ENCODE data around the gene TVP23C. TPM values are rescaled to one million over a fixed set of nuclear protein-coding genes. Genes with fewer than 3 reads are reported as not detected.
A peak's percentile ranks its signal among the peaks of the same experiment; 100 is the strongest.

The TVP23C gene
- total RNA-seq, 4 donors from 2014 or later = 37.9 to 99.0 (median 67.4) TPM

- 87 to 93% methylated on average over 3 to 7 of the region's 7 CpGs for WGBS, 2 donors
- TF ChIP-seq CTCF (IDR thresholded peaks at IDR 0.05) (no peak), POLR2A (IDR thresholded peaks at IDR 0.05) (no peak)
- Histone ChIP-seq H3K36me3 (no peaks in the 10 kb centered on the region), H3K27ac (no peak overlapping the region), H3K27me3 (no peaks in the 10 kb centered on the region), H3K4me1 (peaks cover 5 to 7% of the 10 kb centered on the region in 2 donors), H3K4me3 (replicated peaks in 1 of 3) (no peak overlapping the region), H3K9me3 (no peaks in the 10 kb centered on the region)
- intact Hi-C loops (cut with DNase I) = no loop called here
- DNase-seq = no peak
Measured at GRCh38 chr17:15469260-15469659, 94.0 kb downstream of the TVP23C start.

- peak in 1 of 2 donors; percentile 32 for DNase-seq
- H3K4me3 ChIP-seq (replicated peaks in 1 of 3) = no peak overlapping the region
- no peaks in the 10 kb centered on the region for H3K27me3 ChIP-seq
- 36 to 47% methylated on average over 4 of the region's 4 CpGs for WGBS, 2 donors
- no peaks in the 10 kb centered on the region for H3K36me3 ChIP-seq
- intact Hi-C loops (cut with DNase I) = no loop called here
- H3K27ac ChIP-seq = no peak overlapping the region
- no peak for TF ChIP-seq POLR2A (IDR thresholded peaks at IDR 0.05)
- TF ChIP-seq CTCF (IDR thresholded peaks at IDR 0.05) = no peak
- no peaks in the 10 kb centered on the region for H3K9me3 ChIP-seq
- peaks cover 15 to 18% of the 10 kb centered on the region in 2 donors for H3K4me1 ChIP-seq
Measured at GRCh38 chr17:15468126-15468525, 95.2 kb downstream of the TVP23C start.

GRCh38 chr17:15467592-15467991, 95.7 kb downstream of the TVP23C start, which contains the start of gene CDRT4:
Gene CDRT4 (minus strand): TSS chr17:15467621. CDS start chr17:15440238, 27,383 bp downstream.
- intact Hi-C loops (cut with DNase I) = no loop called here
- Histone ChIP-seq H3K36me3 (no peaks in the 10 kb centered on the region), H3K27me3 (no peaks in the 10 kb centered on the region), H3K27ac (no peak within 1 kb of the TSS), H3K9me3 (no peaks in the 10 kb centered on the region), H3K4me1 (peaks cover 20 to 24% of the 10 kb centered on the region in 2 donors), H3K4me3 (replicated peaks in 1 of 3) (no peak within 1 kb of the TSS)
- 89 to 100% methylated on average over 3 of the region's 3 CpGs for WGBS, 2 donors
- no peak for TF ChIP-seq POLR2A (IDR thresholded peaks at IDR 0.05)
- no peak for TF ChIP-seq CTCF (IDR thresholded peaks at IDR 0.05)
- no peak for DNase-seq

GRCh38 chr17:15466131-15466530, 97.2 kb downstream of the TVP23C start:
- no peak for DNase-seq
- no peak for TF ChIP-seq CTCF (IDR thresholded peaks at IDR 0.05)
- TF ChIP-seq POLR2A (IDR thresholded peaks at IDR 0.05) = no peak
- no peak overlapping the region for H3K4me3 ChIP-seq (replicated peaks in 1 of 3)
- no peak overlapping the region for H3K27ac ChIP-seq
- intact Hi-C loops (cut with DNase I) = no loop called here
- H3K36me3 ChIP-seq = no peaks in the 10 kb centered on the region
- peaks cover 22 to 25% of the 10 kb centered on the region in 2 donors for H3K4me1 ChIP-seq
- 86 to 87% methylated on average over 6 of the region's 6 CpGs for WGBS, 2 donors
- H3K27me3 ChIP-seq = no peaks in the 10 kb centered on the region
- H3K9me3 ChIP-seq = no peaks in the 10 kb centered on the region

GRCh38 chr17:15465045-15465701, 98.1 kb downstream of the TVP23C start:
- TF ChIP-seq POLR2A (IDR thresholded peaks at IDR 0.05) = no peak
- TF ChIP-seq CTCF (IDR thresholded peaks at IDR 0.05) = no peak
- Histone ChIP-seq H3K36me3 (no peaks in the 10 kb centered on the region), H3K4me1 (peaks cover 29 to 30% of the 10 kb centered on the region in 2 donors), H3K27ac (no peak overlapping the region), H3K27me3 (no peaks in the 10 kb centered on the region), H3K4me3 (replicated peaks in 1 of 3) (no peak overlapping the region), H3K9me3 (no peaks in the 10 kb centered on the region)
- intact Hi-C loops (cut with DNase I) = no loop called here
- 92 to 96% methylated on average over 2 of the region's 2 CpGs for WGBS, 2 donors
- no peak for DNase-seq
